GM12872 (cell line): ENCODE results near the gene MANF.
A peak's percentile ranks its signal among the peaks of the same experiment; 100 is the strongest.

Experiments used
- CTCF ChIP-seq: IDR thresholded peaks from 3 replicates; pipeline ENCODE4 v1.5.1; 2011; ENCODE audit warnings: low read depth, mild to moderate bottlenecking, low read length, moderate library complexity; ENCODE audit not compliant: insufficient read depth

MANF gene

GRCh38 chr3:51357856-51358255 is 27.2 kb upstream of the MANF start:
- no peak for TF ChIP-seq CTCF

GRCh38 chr3:51358981-51359380 is 26.1 kb upstream of the MANF start:
- TF ChIP-seq CTCF = no peak

DNA sequence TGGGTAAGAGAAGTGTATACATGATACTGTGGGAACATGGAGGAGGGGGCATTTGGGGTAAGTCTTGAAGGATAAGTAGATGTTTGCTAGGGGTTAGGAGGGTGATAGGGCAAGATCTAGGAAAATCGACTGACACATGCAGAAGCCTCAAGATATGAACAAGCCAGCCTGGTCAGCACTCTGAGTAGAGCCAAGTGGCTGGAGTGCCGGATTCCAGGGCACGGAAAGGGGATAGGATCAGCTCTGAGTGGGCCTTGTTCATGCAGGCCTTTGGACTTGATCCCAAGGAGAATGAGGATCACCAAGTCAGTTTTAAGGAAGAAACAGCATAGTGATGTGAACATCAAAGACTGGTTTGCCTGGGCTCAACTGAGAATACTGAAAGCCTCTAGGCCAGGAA is 24.3 kb upstream of the MANF start:
- no peak for TF ChIP-seq CTCF

GRCh38 chr3:51361746-51362145 is 23.3 kb upstream of the MANF start:
- TF ChIP-seq CTCF = no peak

DNA sequence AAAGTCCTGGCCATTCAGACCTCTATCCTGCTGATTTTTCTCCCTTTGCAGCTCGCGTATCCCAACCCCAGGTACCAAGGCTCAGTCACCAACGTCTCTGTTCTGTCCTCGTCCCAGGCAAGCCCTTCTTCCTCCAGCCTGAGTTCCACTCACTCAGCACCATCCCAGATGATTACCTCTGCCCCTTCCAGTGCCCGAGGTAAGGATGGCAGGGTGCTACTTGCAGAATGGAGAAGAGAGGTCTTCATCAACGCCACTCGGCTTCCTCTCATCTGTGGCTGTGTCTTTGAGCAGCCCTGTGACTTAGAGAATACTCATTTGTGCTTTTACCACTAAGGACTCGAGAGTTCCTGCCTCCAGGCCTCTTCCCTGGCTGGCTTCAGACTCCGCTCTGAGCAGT is 22.6 kb upstream of the MANF start:
- TF ChIP-seq CTCF = no peak

DNA sequence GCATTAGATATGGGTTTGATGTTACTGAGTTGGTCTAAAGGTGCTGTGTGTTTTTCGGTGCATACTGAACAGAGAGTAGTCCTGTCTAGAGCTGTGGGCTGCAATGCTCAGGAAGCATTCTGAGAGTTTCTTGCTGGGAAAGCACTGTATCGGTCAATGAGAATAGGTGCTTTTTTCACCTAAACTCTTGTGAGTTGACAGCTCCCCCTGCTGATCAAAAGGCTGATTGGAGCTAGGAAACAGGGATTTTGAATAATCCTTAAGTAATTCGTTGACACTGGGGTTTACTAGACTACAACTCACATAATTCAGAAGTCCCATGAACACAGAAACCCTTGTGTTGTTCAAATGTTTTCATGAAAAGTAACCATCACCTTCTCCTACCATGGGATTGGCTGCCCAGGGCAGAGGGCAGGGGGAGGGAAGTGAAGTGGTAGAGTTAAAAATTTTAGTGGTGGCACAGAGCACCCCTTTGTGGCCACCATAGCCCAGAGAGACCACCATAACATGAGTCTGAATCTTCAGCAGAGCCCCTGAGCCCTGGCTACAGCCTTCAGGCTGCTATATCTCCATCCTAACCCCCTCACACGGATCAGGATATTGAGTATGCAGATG is 13.0 kb upstream of the MANF start:
- TF ChIP-seq CTCF = peak; percentile 65

DNA sequence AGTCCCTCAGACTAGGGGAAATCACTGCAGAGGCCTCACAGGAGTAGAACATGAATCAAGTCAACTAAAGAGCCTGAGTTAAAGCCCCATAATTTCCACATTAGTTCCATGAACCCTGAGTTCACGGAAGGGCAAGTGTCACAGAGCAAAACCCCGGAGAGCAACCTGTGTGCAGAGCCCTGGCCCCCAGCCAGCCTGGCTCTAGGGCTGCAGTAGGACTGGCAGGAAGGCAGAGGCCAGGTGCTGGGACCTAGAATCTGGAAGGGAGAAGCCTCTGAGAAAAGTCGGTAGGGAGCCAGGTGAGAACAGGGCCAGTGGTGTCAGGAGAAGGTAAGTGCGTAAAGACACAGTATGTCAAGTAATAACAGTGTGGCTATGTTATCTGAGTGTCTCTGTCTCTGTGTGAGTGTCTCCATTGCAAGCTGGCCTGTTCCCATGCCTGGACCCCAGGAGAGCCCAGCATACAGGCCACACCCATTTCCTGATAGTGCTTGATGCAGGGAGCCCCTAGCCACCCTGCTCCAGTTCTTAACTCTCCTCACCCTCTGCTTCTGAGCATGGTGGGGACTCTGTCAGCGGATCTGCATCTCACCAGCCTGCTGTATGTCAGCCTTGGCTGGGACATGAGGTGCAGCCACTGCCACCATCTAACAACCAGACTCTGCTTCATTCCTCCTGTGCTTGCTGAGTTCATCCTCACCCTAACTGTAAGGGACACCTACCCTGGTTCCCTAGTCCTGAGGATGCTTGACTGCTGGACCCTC is 11.3 kb upstream of the MANF start:
- no peak for TF ChIP-seq CTCF
